ENCODE data around the gene EPHB3.

The EPHB3 gene

GRCh38 chr3:184630861-184631471 lies 69.4 kb downstream of the EPHB3 start:
- peak; percentile 49 for DNase-seq

- DNase-seq: no peak
Measured at GRCh38 chr3:184631472-184631861, 69.9 kb downstream of the EPHB3 start.
